Measurements from ENCODE around the gene LYST. TPM values are rescaled to one million over a fixed set of nuclear protein-coding genes. Genes with fewer than 3 reads are reported as not detected.

The LYST gene
- total RNA-seq, 1 donor, result 30.4 TPM

DNA sequence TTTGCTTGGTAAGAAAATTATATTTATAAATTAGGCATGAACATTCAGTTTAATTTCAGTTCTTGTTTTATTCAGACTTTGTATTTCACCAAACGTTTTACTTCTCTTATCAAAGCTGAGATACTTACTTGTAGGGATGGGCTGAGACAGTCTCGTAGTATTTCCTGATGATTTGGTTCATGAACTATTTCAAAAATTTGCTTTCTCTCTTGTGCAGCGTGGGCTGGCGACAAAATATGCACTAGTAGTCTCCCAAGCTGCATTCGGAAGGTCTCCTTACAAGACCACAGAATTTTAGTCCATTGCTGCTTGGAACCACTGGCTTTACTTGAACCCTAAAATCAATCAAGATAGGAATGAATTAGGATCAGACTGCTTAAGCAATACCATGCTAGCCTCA, 125.4 kb downstream of the LYST start:
- DNase-seq (ENCODE audit: low read depth), result peak; percentile 67
- no peak overlapping the region for H3K4me3 ChIP-seq (ENCODE audit: low read depth, low read length)

DNA sequence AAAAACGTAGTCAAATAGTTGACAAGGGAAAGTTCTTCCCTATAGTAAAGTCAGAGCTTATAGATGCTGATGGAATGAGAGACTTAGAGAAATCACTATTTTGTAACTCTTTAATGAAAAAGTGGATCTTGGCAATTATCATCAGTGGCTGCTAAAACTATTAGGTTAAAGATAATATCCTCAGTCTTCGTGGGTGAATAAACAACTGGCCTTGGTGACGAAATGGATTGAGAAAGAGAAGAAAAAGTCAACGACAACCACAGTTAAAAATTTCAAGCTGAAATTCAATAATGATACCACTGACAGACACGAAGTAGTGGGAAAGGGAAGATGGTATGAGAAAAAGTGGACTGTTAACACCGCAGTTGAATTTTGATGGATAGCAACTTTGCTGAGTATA, 127.1 kb downstream of the LYST start:
- DNase-seq (ENCODE audit: low read depth), result no peak
- no peak overlapping the region for H3K4me3 ChIP-seq (ENCODE audit: low read depth, low read length)
- TF ChIP-seq, protein P1, sequence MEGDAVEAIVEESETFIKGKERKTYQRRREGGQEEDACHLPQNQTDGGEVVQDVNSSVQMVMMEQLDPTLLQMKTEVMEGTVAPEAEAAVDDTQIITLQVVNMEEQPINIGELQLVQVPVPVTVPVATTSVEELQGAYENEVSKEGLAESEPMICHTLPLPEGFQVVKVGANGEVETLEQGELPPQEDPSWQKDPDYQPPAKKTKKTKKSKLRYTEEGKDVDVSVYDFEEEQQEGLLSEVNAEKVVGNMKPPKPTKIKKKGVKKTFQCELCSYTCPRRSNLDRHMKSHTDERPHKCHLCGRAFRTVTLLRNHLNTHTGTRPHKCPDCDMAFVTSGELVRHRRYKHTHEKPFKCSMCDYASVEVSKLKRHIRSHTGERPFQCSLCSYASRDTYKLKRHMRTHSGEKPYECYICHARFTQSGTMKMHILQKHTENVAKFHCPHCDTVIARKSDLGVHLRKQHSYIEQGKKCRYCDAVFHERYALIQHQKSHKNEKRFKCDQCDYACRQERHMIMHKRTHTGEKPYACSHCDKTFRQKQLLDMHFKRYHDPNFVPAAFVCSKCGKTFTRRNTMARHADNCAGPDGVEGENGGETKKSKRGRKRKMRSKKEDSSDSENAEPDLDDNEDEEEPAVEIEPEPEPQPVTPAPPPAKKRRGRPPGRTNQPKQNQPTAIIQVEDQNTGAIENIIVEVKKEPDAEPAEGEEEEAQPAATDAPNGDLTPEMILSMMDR (IDR thresholded peaks at IDR 0.05; ENCODE audit: insufficient read depth, low read length), result no peak

More for the DNA sequence above, 125.4 kb downstream of the LYST start:
- TF ChIP-seq, protein P1 (IDR thresholded peaks at IDR 0.05; ENCODE audit: insufficient read depth, low read length), result no peak

DNA sequence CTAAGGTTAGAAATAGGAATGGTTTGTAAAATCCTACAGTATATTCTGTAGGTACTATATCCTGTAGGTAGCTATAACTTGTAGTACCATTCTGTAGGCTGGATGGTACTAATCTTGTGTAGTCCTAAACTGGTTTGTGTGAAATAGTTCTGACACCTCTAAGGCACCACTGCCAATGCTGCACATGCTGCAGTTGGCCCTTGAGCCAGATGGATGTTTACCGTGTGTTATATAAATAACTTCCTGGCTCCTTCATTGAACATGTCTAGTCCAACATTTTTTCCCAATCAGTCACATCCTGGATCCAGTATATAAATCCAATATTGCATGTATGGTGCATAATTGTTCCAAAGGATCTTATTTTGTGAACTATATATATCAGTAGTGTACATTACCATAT, 127.6 kb downstream of the LYST start:
- DNase-seq (ENCODE audit: low read depth), result peak; percentile 60
- H3K4me3 ChIP-seq (ENCODE audit: low read depth, low read length), result no peak overlapping the region
- TF ChIP-seq, protein P1 (IDR thresholded peaks at IDR 0.05; ENCODE audit: insufficient read depth, low read length), result no peak

DNA sequence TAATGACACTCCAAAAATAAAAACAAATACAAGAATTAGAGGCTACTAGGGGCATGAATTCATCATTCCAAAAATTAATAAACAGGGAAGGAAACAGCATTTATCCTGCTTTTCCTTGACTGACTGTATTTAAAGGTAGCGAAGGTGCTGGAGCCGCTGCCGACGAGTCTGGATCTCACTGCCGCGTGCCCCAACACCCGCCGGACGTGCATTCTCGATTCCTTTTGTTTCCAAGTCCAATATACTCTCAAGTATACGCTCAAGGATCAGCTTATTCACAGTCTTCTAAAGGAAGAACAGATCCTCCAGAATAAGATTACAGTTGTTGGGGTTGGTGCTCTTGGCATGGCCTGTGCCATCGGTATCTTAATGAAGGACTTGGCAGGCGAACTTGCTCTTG, 129.0 kb downstream of the LYST start:
- no peak overlapping the region for H3K4me3 ChIP-seq (ENCODE audit: low read depth, low read length)
- no peak for DNase-seq (ENCODE audit: low read depth)
- TF ChIP-seq, protein P1 (IDR thresholded peaks at IDR 0.05; ENCODE audit: insufficient read depth, low read length), result no peak

DNA sequence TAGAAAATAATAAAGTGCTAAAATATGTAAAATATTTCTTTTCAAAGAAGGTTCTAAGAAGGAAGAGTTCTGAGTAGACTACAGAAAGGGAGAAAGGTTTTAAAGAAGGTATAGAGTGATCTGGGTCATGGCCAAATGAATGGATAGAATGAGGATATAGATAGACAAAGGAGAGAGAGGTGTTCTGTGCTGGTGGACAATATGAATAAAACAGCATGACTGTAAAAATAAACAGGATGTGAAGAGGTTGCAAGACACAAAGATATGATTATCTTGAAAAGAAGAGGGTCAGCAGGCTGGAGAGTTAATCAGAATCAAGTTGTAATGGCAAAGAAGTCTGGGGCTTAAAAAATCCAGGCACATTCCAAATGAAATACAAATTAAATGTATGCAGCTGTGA, 130.4 kb downstream of the LYST start:
- no peak overlapping the region for H3K4me3 ChIP-seq (ENCODE audit: low read depth, low read length)
- TF ChIP-seq, protein P1 (IDR thresholded peaks at IDR 0.05; ENCODE audit: insufficient read depth, low read length), result no peak
- DNase-seq (ENCODE audit: low read depth), result no peak

DNA sequence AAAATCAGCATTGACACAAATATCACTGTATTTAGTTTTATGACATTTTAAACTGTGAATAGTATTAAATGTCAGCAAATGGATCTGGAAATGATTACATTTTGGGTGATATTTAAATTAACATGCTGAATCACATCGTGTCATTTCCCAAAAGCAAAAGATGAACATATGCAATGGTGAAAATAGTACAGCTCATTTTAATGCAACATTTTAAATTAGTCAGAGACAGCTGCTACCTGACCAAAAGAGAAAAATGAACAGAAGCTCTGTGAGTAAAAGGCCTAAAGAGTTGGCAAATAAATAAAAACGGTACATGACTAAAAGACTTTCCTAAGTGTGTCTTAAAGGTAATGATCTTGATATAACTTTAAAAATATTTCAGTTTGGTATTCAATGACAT, 131.1 kb downstream of the LYST start:
- TF ChIP-seq, protein P1 (IDR thresholded peaks at IDR 0.05; ENCODE audit: insufficient read depth, low read length), result no peak
- DNase-seq (ENCODE audit: low read depth), result no peak
- no peak overlapping the region for H3K4me3 ChIP-seq (ENCODE audit: low read depth, low read length)

DNA sequence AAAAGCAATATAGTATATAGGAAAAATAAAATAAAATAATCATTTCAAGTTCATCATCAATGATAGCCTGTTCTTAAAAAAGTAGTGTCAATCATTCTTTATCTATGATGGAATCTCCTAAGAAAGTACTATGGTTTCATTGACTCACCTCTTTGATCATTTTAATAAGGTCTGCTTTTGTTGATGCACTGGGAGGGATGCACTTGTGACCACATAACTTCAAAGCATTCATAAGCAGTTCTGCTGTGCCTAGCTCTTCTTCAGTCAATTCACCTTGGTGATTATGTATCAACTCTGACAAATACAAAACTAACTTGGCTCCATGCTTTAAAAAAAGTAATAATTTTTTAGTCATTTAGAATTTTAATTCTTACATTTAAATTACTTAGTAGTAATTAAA, 132.4 kb downstream of the LYST start:
- no peak for DNase-seq (ENCODE audit: low read depth)
- no peak overlapping the region for H3K4me3 ChIP-seq (ENCODE audit: low read depth, low read length)
- TF ChIP-seq, protein P1 (IDR thresholded peaks at IDR 0.05; ENCODE audit: insufficient read depth, low read length), result no peak
